IMR-90 (cell line): Measurements from ENCODE around the gene DCLRE1B. TPM values are rescaled to one million over a fixed set of nuclear protein-coding genes. Genes with fewer than 3 reads are reported as not detected.

ENCODE experiments used
- ATAC-seq: fragments of 200-7000 bp; cut with Tn5 transposase; 2 replicates; pipeline ENCODE4 v1.9.1; 2020; ENCODE audit warnings: low read depth, mild to moderate bottlenecking, moderate library complexity
- BruUV-seq: library from RNA; stranded (reverse); fragments of 400-500 nt; replicated peaks from 2 replicates; lab custom pipeline; 2021; lab: Mats Ljungman, UMichigan
- CTCF ChIA-PET: fragments of 300-600 bp; formaldehyde crosslinking; extraction: SDS; loops from one replicate; lab custom pipeline; 2021; ENCODE audit warnings: antibody characterized with exemption; lab: Yijun Ruan, JAX
- POLR2A ChIA-PET: fragments of 300-600 bp; sonication (Branson Sonifier 250); formaldehyde crosslinking; loops from one replicate; lab custom pipeline; 2022; ENCODE audit warnings: antibody characterized with exemption; ENCODE audit not compliant: unreplicated experiment; lab: Charles Lee
- DNase-seq: peaks from one replicate; pipeline ENCODE4 v3.0.0; 2013
- H2AFZ ChIP-seq: replicated peaks from 2 replicates; pipeline ENCODE3; 2013; ENCODE audit warnings: low read length, mild to moderate bottlenecking; ENCODE audit not compliant: poor library complexity
- H2AK5ac ChIP-seq: 2 replicates; pipeline ENCODE4 v1.6.1; 2013; ENCODE audit warnings: low read depth, low read length, inconsistent platforms
- H2AK9ac ChIP-seq: replicated peaks from 2 replicates; pipeline ENCODE3; 2013; ENCODE audit warnings: mild to moderate bottlenecking, low read depth, low read length, moderate library complexity; ENCODE audit not compliant: poor library complexity
- H2BK120ac ChIP-seq: 2 replicates; pipeline ENCODE4 v1.6.1; 2013; ENCODE audit warnings: low read depth, low read length, inconsistent platforms
- H2BK15ac ChIP-seq: 3 replicates; pipeline ENCODE4 v1.6.1; 2013; ENCODE audit warnings: low read depth, low read length, inconsistent platforms
- H2BK20ac ChIP-seq: 2 replicates; pipeline ENCODE4 v1.6.1; 2013; ENCODE audit warnings: low read depth, mild to moderate bottlenecking, inconsistent platforms, low read length, moderate library complexity
- H2BK5ac ChIP-seq: 2 replicates; pipeline ENCODE4 v1.6.1; 2013; ENCODE audit warnings: mild to moderate bottlenecking, low read depth, low read length, inconsistent platforms; ENCODE audit not compliant: poor library complexity, severe bottlenecking
- H3K14ac ChIP-seq: replicated peaks from 2 replicates; pipeline ENCODE4 v1.6.1; 2013; ENCODE audit warnings: low read depth, low read length, inconsistent platforms
- H3K18ac ChIP-seq: 2 replicates; pipeline ENCODE4 v1.6.1; 2013; ENCODE audit warnings: low read depth, low read length, control low read depth
- H3K23ac ChIP-seq: 2 replicates; pipeline ENCODE4 v1.6.1; 2013; ENCODE audit warnings: low read depth, low read length, inconsistent platforms
- H3K27ac ChIP-seq: 2 replicates; pipeline ENCODE4 v1.5.1; 2013; ENCODE audit warnings: mild to moderate bottlenecking, control low read depth, low read length; ENCODE audit not compliant: insufficient read depth
- H3K27me3 ChIP-seq: 2 replicates; pipeline ENCODE4 v1.6.1; 2013; ENCODE audit warnings: low read length; ENCODE audit not compliant: control insufficient read depth, insufficient read depth
- H3K36me3 ChIP-seq: 2 replicates; pipeline ENCODE4 v1.6.1; 2013; ENCODE audit warnings: low read length, mixed read lengths; ENCODE audit not compliant: control insufficient read depth, insufficient read depth
- H3K4ac ChIP-seq: 2 replicates; pipeline ENCODE4 v1.6.1; 2013; ENCODE audit warnings: low read depth, low read length, inconsistent platforms
- H3K4me1 ChIP-seq: 2 replicates; pipeline ENCODE4 v1.6.1; 2013; ENCODE audit warnings: low read length, mixed read lengths; ENCODE audit not compliant: control insufficient read depth, insufficient read depth
- H3K4me2 ChIP-seq: 2 replicates; pipeline ENCODE4 v1.6.1; 2013; ENCODE audit warnings: low read depth, mild to moderate bottlenecking, control low read depth, low read length, moderate library complexity
- H3K4me3 ChIP-seq: 2 replicates; pipeline ENCODE4 v1.5.1; 2013; ENCODE audit warnings: low read depth, mild to moderate bottlenecking, control low read depth, low read length, moderate library complexity; ENCODE audit not compliant: insufficient read depth
- H3K56ac ChIP-seq: 2 replicates; pipeline ENCODE4 v1.6.1; 2013; ENCODE audit warnings: low read length, inconsistent platforms; ENCODE audit not compliant: insufficient read depth; ENCODE audit errors: extremely low read depth
- H3K79me1 ChIP-seq, 2 experiments: 2 replicates each; pipeline ENCODE4 v1.6.1; 2013; ENCODE audit warnings: low read length in 2 of 2, inconsistent platforms in 1 of 2, low read depth in 1 of 2
- H3K9ac ChIP-seq: 2 replicates; pipeline ENCODE4 v1.6.1; 2013; ENCODE audit warnings: low read depth, low read length, control low read depth
- H3K9me1 ChIP-seq: 2 replicates; pipeline ENCODE4 v1.6.1; 2013; ENCODE audit warnings: low read length, inconsistent platforms; ENCODE audit not compliant: insufficient read depth
- H3K9me3 ChIP-seq: 2 replicates; pipeline ENCODE4 v1.6.1; 2013; ENCODE audit warnings: low read length; ENCODE audit not compliant: control insufficient read depth, insufficient read depth
- H4K20me1 ChIP-seq: 2 replicates; pipeline ENCODE4 v1.6.1; 2013; ENCODE audit warnings: low read length, inconsistent platforms; ENCODE audit not compliant: insufficient read depth
- H4K5ac ChIP-seq: 2 replicates; pipeline ENCODE4 v1.6.1; 2013; ENCODE audit warnings: mild to moderate bottlenecking, low read depth, low read length, control low read depth
- H4K8ac ChIP-seq, 2 experiments: 2 replicates each; pipeline ENCODE4 v1.6.1; 2013; ENCODE audit warnings: low read depth in 2 of 2, low read length in 2 of 2, control low read depth in 1 of 2, inconsistent platforms in 1 of 2
- H4K91ac ChIP-seq: 2 replicates; pipeline ENCODE4 v1.6.1; 2013; ENCODE audit warnings: low read depth, low read length, inconsistent platforms; ENCODE audit not compliant: insufficient read depth
- CEBPB ChIP-seq: IDR thresholded peaks from 2 replicates; pipeline ENCODE4 v1.6.1; 2012; ENCODE audit warnings: low read depth, low read length, improper control_type of control experiment
- CHD1 ChIP-seq: IDR thresholded peaks from 2 replicates; pipeline ENCODE4 v1.6.1; 2012; ENCODE audit warnings: low read depth, low read length, improper control_type of control experiment
- ELK1 ChIP-seq: fragments of 150-350 bp; IDR thresholded peaks from 2 replicates; pipeline ENCODE4 v1.6.1; 2016; ENCODE audit warnings: low read depth, mild to moderate bottlenecking, low read length, moderate library complexity, borderline replicate concordance
- FOS ChIP-seq: fragments of 150-350 bp; IDR thresholded peaks from 2 replicates; pipeline ENCODE4 v1.6.1; 2016; ENCODE audit warnings: low read depth, low read length
- MAFK ChIP-seq: IDR thresholded peaks from 2 replicates; pipeline ENCODE4 v1.6.1; 2012; ENCODE audit warnings: low read depth, low read length, improper control_type of control experiment
- MAZ ChIP-seq: IDR thresholded peaks from 2 replicates; pipeline ENCODE4 v1.6.1; 2012; ENCODE audit warnings: low read depth, mild to moderate bottlenecking, low read length, improper control_type of control experiment, moderate library complexity, borderline replicate concordance
- NFE2L2 ChIP-seq: fragments of 150-350 bp; IDR thresholded peaks from 2 replicates; pipeline ENCODE4 v1.6.1; 2016; ENCODE audit warnings: low read depth, mild to moderate bottlenecking, low read length
- POLR2A ChIP-seq: IDR thresholded peaks from 2 replicates; pipeline ENCODE4 v1.6.1; 2012; ENCODE audit warnings: mild to moderate bottlenecking, low read depth, low read length
- RAD21 ChIP-seq: IDR thresholded peaks from 2 replicates; pipeline ENCODE4 v1.6.1; 2012; ENCODE audit warnings: low read length, improper control_type of control experiment
- RCOR1 ChIP-seq: IDR thresholded peaks from 2 replicates; pipeline ENCODE4 v1.6.1; 2012; ENCODE audit warnings: mild to moderate bottlenecking, low read length, improper control_type of control experiment; ENCODE audit not compliant: insufficient replicate concordance
- RFX5 ChIP-seq: IDR thresholded peaks from 2 replicates; pipeline ENCODE4 v1.8.0; 2012; ENCODE audit warnings: low read depth, mild to moderate bottlenecking, low read length, moderate library complexity
- USF2 ChIP-seq: fragments of 150-350 bp; IDR thresholded peaks from 2 replicates; pipeline ENCODE4 v1.6.1; 2017; ENCODE audit warnings: mild to moderate bottlenecking, antibody characterized with exemption, low read length, low read depth
- WGBS, 2 experiments: methylation state at CpG; one replicate each; pipeline versions ENCODE4 v1.1.5 to v1.1.7; 2013; ENCODE audit warnings: missing lambda C conversion rate in 2 of 2; ENCODE audit not compliant: insufficient read length in 1 of 2; ENCODE audit errors: extremely low coverage in 2 of 2; 5-methylcytosine and 5-hydroxymethylcytosine counted together
- dilution Hi-C: fragments of 300-500 bp; cut with HindIII; formaldehyde crosslinking; loops from one replicate; pipeline ENCODE4 v1.14.3; 2018; ENCODE audit warnings: low sequenced_read_pairs; ENCODE audit not compliant: unreplicated experiment
- in situ Hi-C: fragments of 300-500 bp; cut with MboI; formaldehyde crosslinking; loops from 3 replicates; pipeline ENCODE4 v1.14.3; 2019; ENCODE audit warnings: low sequenced_read_pairs, inconsistent platforms, mixed read lengths
- intact Hi-C: fragments of 100-400 bp; cut with micrococcal nuclease; formaldehyde crosslinking; loops from 2 replicates; pipeline ENCODE4 v1.10.0; 2022
- polyA plus RNA-seq, 3 experiments: library from polyadenylated mRNA; depleted of rRNA; stranded (reverse); fragments of >200 nt; gene quantifications; 2 replicates each; pipeline ENCODE4 v1.2.3, GENCODE V29; 2012; ENCODE audit warnings: low replicate concordance in 1 of 3
- total RNA-seq: library from RNA; depleted of rRNA; stranded (reverse); fragments of >200 nt; gene quantifications from 2 replicates; pipeline ENCODE4 v1.2.3, GENCODE V29; 2012

Gene DCLRE1B
- total and polyA plus RNA-seq, 2 of the 4 experiments (the other 2 are of a cell fraction) = 4.9 to 6.1 TPM

- H2AK5ac ChIP-seq = no peak overlapping the region
- intact Hi-C loops = loop anchor here (10.0 kb wide), 1 partner anchor 791 kb away; no protein-coding TSS in a partner anchor
- no peak overlapping the region for H4K8ac ChIP-seq
- H2BK120ac ChIP-seq = no peak overlapping the region
- no peak overlapping the region for H4K91ac ChIP-seq
- no peak overlapping the region; the same call in 2 of the 3 replicates for H2BK15ac ChIP-seq
- peaks cover 2% of the 10 kb centered on the region; the same call in 1 of the 2 replicates for H3K4me1 ChIP-seq
- TF ChIP-seq USF2 (no peak), NFE2L2 (no peak), RCOR1 (no peak), POLR2A (no peak), RAD21 (no peak), MAFK (no peak), RFX5 (no peak), ELK1 (no peak), CEBPB (no peak), FOS (no peak), CHD1 (no peak), MAZ (no peak)
- ATAC-seq (no peak), DNase-seq (no peak)
- no peak overlapping the region for H4K5ac ChIP-seq
- no peak overlapping the region for H3K27ac ChIP-seq
- no peak overlapping the region for H2BK20ac ChIP-seq
- no peaks in the 10 kb centered on the region for H3K9me3 ChIP-seq
- no peak overlapping the region for H3K56ac ChIP-seq
- no peak overlapping the region for H2BK5ac ChIP-seq
- POLR2A ChIA-PET = no interaction called here
- H3K4ac ChIP-seq = no peak overlapping the region
- H2AFZ ChIP-seq = no peak overlapping the region
- H3K9me1 ChIP-seq = peaks cover 15% of the 10 kb centered on the region
- no peak overlapping the region for H3K4me2 ChIP-seq
- no peak overlapping the region for H3K9ac ChIP-seq
- no peak overlapping the region for H2AK9ac ChIP-seq
- H3K36me3 ChIP-seq = peaks cover 8% of the 10 kb centered on the region
- in situ Hi-C loops = no loop called here
- 0 out of 2 replicates have a peak overlapping the region, but pooled peaks have one; percentile 52 for H3K23ac ChIP-seq
- CTCF ChIA-PET = no interaction called here
- peaks cover 17 to 64% of the 10 kb centered on the region in 2 experiments for H3K79me1 ChIP-seq
- WGBS, 2 experiments = no CpG with 5 or more reads among the region's 1 CpG
- peaks cover 72% of the 10 kb centered on the region for H4K20me1 ChIP-seq
- H3K14ac ChIP-seq = no peak overlapping the region
- no peaks in the 10 kb centered on the region for H3K27me3 ChIP-seq
- dilution Hi-C loops = no loop called here
- H3K4me3 ChIP-seq = no peak overlapping the region
- no peak overlapping the region for H3K18ac ChIP-seq
- no TSS peak for BruUV-seq
These were observed 30.8 kb downstream of the DCLRE1B start for GRCh38 chr1:113935970-113936369.
